IPS-18a (cell line): ENCODE results near the gene ZFYVE28.

ENCODE experiments used
- H3K27ac ChIP-seq: one replicate; pipeline ENCODE4 v1.5.1; 2013; ENCODE audit warnings: low read length
- H3K27me3 ChIP-seq: one replicate; pipeline ENCODE4 v1.6.1; 2013; ENCODE audit warnings: mild to moderate bottlenecking, low read length; ENCODE audit not compliant: control insufficient read depth, insufficient read depth
- H3K36me3 ChIP-seq: one replicate; pipeline ENCODE4 v1.6.1; 2013; ENCODE audit warnings: low read depth, low read length; ENCODE audit not compliant: control insufficient read depth
- H3K4me1 ChIP-seq: one replicate; pipeline ENCODE4 v1.6.1; 2013; ENCODE audit warnings: low read depth, low read length; ENCODE audit not compliant: control insufficient read depth
- H3K4me3 ChIP-seq: one replicate; pipeline ENCODE4 v1.5.1; 2013; ENCODE audit warnings: low read length
- H3K9ac ChIP-seq: one replicate; pipeline ENCODE4 v1.6.1; 2013; ENCODE audit warnings: mild to moderate bottlenecking, low read length, moderate library complexity
- H3K9me3 ChIP-seq: one replicate; pipeline ENCODE4 v1.6.1; 2013; ENCODE audit warnings: low read depth, low read length; ENCODE audit not compliant: control insufficient read depth

Gene ZFYVE28

GRCh38 chr4:2378898-2379297, 39.5 kb downstream of the ZFYVE28 start:
- H3K4me3 ChIP-seq = no peak overlapping the region
- no peaks in the 10 kb centered on the region for H3K4me1 ChIP-seq
- H3K9me3 ChIP-seq = no peaks in the 10 kb centered on the region

GRCh38 chr4:2378401-2378800, 40.0 kb downstream of the ZFYVE28 start:
- H3K9me3 ChIP-seq = no peaks in the 10 kb centered on the region
- no peaks in the 10 kb centered on the region for H3K36me3 ChIP-seq
- H3K9ac ChIP-seq = no peak overlapping the region
- H3K27me3 ChIP-seq = no peaks in the 10 kb centered on the region
- no peaks in the 10 kb centered on the region for H3K4me1 ChIP-seq
- H3K4me3 ChIP-seq = no peak overlapping the region
- no peak overlapping the region for H3K27ac ChIP-seq

More at GRCh38 chr4:2378898-2379297, 39.5 kb downstream of the ZFYVE28 start:
- Histone ChIP-seq H3K27ac (no peak overlapping the region), H3K27me3 (no peaks in the 10 kb centered on the region), H3K9ac (no peak overlapping the region), H3K36me3 (no peaks in the 10 kb centered on the region)

GRCh38 chr4:2377241-2377640, 41.2 kb downstream of the ZFYVE28 start:
- Histone ChIP-seq H3K9me3 (no peaks in the 10 kb centered on the region), H3K4me3 (no peak overlapping the region), H3K9ac (no peak overlapping the region), H3K36me3 (no peaks in the 10 kb centered on the region), H3K27me3 (no peaks in the 10 kb centered on the region), H3K4me1 (no peaks in the 10 kb centered on the region), H3K27ac (no peak overlapping the region)

- Histone ChIP-seq H3K4me1 (no peaks in the 10 kb centered on the region), H3K27me3 (no peaks in the 10 kb centered on the region), H3K27ac (no peak overlapping the region), H3K36me3 (no peaks in the 10 kb centered on the region), H3K9ac (no peak overlapping the region), H3K4me3 (no peak overlapping the region), H3K9me3 (no peaks in the 10 kb centered on the region)
Observed at GRCh38 chr4:2375427-2375826, 43.0 kb downstream of the ZFYVE28 start.

GRCh38 chr4:2373532-2373931, 44.9 kb downstream of the ZFYVE28 start:
- no peaks in the 10 kb centered on the region for H3K4me1 ChIP-seq
- no peaks in the 10 kb centered on the region for H3K36me3 ChIP-seq
- H3K4me3 ChIP-seq = no peak overlapping the region
- H3K9me3 ChIP-seq = no peaks in the 10 kb centered on the region
- no peak overlapping the region for H3K27ac ChIP-seq
- H3K9ac ChIP-seq = no peak overlapping the region
- H3K27me3 ChIP-seq = no peaks in the 10 kb centered on the region

- Histone ChIP-seq H3K27me3 (no peaks in the 10 kb centered on the region), H3K4me3 (no peak overlapping the region), H3K4me1 (no peaks in the 10 kb centered on the region), H3K9me3 (no peaks in the 10 kb centered on the region), H3K36me3 (no peaks in the 10 kb centered on the region), H3K27ac (no peak overlapping the region), H3K9ac (no peak overlapping the region)
Observed at GRCh38 chr4:2372488-2373030, 45.9 kb downstream of the ZFYVE28 start.

GRCh38 chr4:2371765-2372487, 46.5 kb downstream of the ZFYVE28 start:
- Histone ChIP-seq H3K9me3 (no peaks in the 10 kb centered on the region), H3K36me3 (no peaks in the 10 kb centered on the region), H3K27ac (no peak overlapping the region), H3K27me3 (no peaks in the 10 kb centered on the region), H3K4me3 (no peak overlapping the region), H3K4me1 (no peaks in the 10 kb centered on the region), H3K9ac (no peak overlapping the region)

- Histone ChIP-seq H3K27me3 (no peaks in the 10 kb centered on the region), H3K4me1 (no peaks in the 10 kb centered on the region), H3K27ac (no peak overlapping the region), H3K4me3 (no peak overlapping the region), H3K36me3 (no peaks in the 10 kb centered on the region), H3K9ac (no peak overlapping the region), H3K9me3 (no peaks in the 10 kb centered on the region)
Observed at GRCh38 chr4:2370597-2371320, 47.7 kb downstream of the ZFYVE28 start.

GRCh38 chr4:2368746-2369437, 49.6 kb downstream of the ZFYVE28 start:
- no peak overlapping the region for H3K9ac ChIP-seq
- no peaks in the 10 kb centered on the region for H3K36me3 ChIP-seq
- no peak overlapping the region for H3K27ac ChIP-seq
- H3K27me3 ChIP-seq = no peaks in the 10 kb centered on the region
- no peak overlapping the region for H3K4me3 ChIP-seq
- no peaks in the 10 kb centered on the region for H3K9me3 ChIP-seq
- no peaks in the 10 kb centered on the region for H3K4me1 ChIP-seq

- H3K4me3 ChIP-seq = no peak overlapping the region
- H3K4me1 ChIP-seq = no peaks in the 10 kb centered on the region
- H3K9ac ChIP-seq = no peak overlapping the region
- H3K27ac ChIP-seq = no peak overlapping the region
- H3K36me3 ChIP-seq = no peaks in the 10 kb centered on the region
- no peaks in the 10 kb centered on the region for H3K9me3 ChIP-seq
- H3K27me3 ChIP-seq = no peaks in the 10 kb centered on the region
Observed at GRCh38 chr4:2367626-2368025, 50.8 kb downstream of the ZFYVE28 start.

GRCh38 chr4:2366252-2367192, 51.9 kb downstream of the ZFYVE28 start:
- Histone ChIP-seq H3K9me3 (no peaks in the 10 kb centered on the region), H3K9ac (no peak overlapping the region), H3K4me1 (no peaks in the 10 kb centered on the region), H3K36me3 (no peaks in the 10 kb centered on the region), H3K4me3 (no peak overlapping the region), H3K27me3 (no peaks in the 10 kb centered on the region), H3K27ac (no peak overlapping the region)
